AG04449 (cell line): ENCODE measurements around the gene CPVL.
"Not testable (repeated sequence)": the region's sequence is repeated elsewhere in the genome, so short reads cannot be mapped to it uniquely, and the experiment has no call there.

Experiments used
- CTCF ChIA-PET: fragments of 350-600 bp; formaldehyde crosslinking; extraction: SDS; loops from one replicate; lab custom pipeline; 2021; ENCODE audit warnings: antibody characterized with exemption; lab: Yijun Ruan, JAX
- POLR2A ChIA-PET: fragments of 400-600, 350-600 bp; formaldehyde crosslinking; extraction: SDS; loops from one replicate; lab custom pipeline; 2020; ENCODE audit warnings: antibody characterized with exemption, inconsistent platforms; lab: Yijun Ruan, JAX
- DNase-seq: peaks from one replicate; pipeline ENCODE4 v3.0.0-alpha.2; 2010; ENCODE audit warnings: low read depth, low spot score
- H3K4me3 ChIP-seq: 2 replicates; pipeline ENCODE4 v1.5.1; 2011; ENCODE audit warnings: low read depth, mild to moderate bottlenecking, control low read depth, low read length
- TF ChIP-seq, protein P1 (sequence below): IDR thresholded peaks from one replicate; pipeline ENCODE4 v1.5.1; 2011; ENCODE audit warnings: mild to moderate bottlenecking, moderate library complexity, low read length, control low read depth, inconsistent platforms; ENCODE audit not compliant: insufficient read depth; ENCODE audit errors: missing control alignments

Gene CPVL

GRCh38 chr7:29122081-29122480 is 24.3 kb downstream of the CPVL start:
- no peak for DNase-seq
- ChIA-PET CTCF (interaction anchor here (1.8 to 4.2 kb wide), 2 partner anchors 67 to 200 kb away, joined by 5 to 24 read pairs; no protein-coding TSS in a partner anchor), POLR2A (no interaction called here)
- H3K4me3 ChIP-seq = no peak overlapping the region
- TF ChIP-seq, protein P1, sequence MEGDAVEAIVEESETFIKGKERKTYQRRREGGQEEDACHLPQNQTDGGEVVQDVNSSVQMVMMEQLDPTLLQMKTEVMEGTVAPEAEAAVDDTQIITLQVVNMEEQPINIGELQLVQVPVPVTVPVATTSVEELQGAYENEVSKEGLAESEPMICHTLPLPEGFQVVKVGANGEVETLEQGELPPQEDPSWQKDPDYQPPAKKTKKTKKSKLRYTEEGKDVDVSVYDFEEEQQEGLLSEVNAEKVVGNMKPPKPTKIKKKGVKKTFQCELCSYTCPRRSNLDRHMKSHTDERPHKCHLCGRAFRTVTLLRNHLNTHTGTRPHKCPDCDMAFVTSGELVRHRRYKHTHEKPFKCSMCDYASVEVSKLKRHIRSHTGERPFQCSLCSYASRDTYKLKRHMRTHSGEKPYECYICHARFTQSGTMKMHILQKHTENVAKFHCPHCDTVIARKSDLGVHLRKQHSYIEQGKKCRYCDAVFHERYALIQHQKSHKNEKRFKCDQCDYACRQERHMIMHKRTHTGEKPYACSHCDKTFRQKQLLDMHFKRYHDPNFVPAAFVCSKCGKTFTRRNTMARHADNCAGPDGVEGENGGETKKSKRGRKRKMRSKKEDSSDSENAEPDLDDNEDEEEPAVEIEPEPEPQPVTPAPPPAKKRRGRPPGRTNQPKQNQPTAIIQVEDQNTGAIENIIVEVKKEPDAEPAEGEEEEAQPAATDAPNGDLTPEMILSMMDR = no peak

DNA sequence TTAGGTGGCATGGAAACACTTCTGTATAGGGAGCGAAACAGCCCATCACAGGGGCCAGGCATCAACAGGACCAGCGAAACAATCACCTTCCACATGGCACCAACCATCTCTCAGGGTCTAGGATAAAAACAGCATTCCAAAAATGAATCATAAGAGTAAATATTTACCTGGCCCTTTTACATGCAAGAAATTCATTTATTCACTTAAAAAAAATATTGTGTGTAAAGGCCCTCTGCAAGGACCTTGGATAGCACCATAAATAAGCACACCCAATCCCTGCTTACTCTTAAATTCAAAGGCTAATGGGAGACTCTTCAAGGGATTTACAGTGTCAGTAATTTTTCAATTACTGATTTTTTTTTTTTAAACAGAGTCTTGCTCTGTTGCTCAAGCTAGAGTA is 25.4 kb downstream of the CPVL start:
- no peak for DNase-seq
- TF ChIP-seq, protein P1 = no peak
- ChIA-PET POLR2A (no interaction called here), CTCF (interaction anchor here (1.4 to 5.6 kb wide), 3 partner anchors 13 to 288 kb away, joined by 4 to 57 read pairs (median 24); no protein-coding TSS in a partner anchor)
- H3K4me3 ChIP-seq = no peak overlapping the region

GRCh38 chr7:29119538-29119937 is 26.8 kb downstream of the CPVL start:
- POLR2A ChIA-PET = no interaction called here

DNA sequence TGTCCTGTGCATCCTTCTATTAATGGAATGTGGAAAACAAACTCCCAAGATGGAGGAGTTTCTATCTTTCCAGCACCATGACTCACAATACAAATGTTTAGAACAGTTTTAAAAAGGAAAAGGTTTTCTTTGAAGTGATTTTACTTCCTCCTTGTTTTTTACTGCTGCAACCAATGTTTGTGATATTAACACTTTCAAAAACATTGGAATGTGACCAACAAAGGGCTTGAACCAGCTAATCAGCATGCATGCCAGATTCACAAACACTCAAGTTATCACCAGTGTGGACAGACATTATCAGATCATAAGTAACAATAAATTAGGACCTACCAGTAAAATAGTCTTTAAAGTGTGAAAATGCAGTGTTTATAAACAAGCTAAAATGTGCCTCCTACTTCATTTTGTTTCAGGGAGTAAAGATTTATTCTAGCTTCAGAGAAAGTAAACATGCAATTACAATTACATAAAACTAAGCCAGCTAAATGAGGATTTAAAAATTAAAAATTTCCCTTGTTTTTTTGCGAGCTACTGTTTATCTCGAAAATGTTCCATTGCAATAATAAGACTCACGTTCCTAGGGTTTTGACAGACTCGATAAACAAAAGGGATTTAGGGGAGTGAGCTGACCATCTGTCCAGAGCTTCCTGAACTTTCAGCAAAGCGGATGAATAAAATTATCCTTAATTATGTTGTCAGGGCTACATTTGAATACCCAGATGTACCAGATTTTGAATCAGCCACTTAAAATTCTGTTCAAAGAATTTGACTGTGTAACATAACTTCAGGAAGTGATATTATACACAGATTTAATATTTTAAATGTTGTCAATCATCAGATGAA is 29.8 kb downstream of the CPVL start:
- ChIA-PET POLR2A (no interaction called here), CTCF (interaction anchor here (1.2 to 31.8 kb wide), 6 partner anchors 9 to 290 kb away, joined by 3 to 1392 read pairs (median 4); no protein-coding TSS in a partner anchor)
- no peak overlapping the region for H3K4me3 ChIP-seq
- TF ChIP-seq, protein P1 = no peak
- DNase-seq = no peak

More at GRCh38 chr7:29119538-29119937, 26.8 kb downstream of the CPVL start:
- DNase-seq = no peak
- TF ChIP-seq, protein P1 = no peak
- no peak overlapping the region for H3K4me3 ChIP-seq
- CTCF ChIA-PET = interaction anchor here (0.7 to 31.8 kb wide), 5 partner anchors 12 to 289 kb away, joined by 3 to 1392 read pairs (median 4); no protein-coding TSS in a partner anchor

DNA sequence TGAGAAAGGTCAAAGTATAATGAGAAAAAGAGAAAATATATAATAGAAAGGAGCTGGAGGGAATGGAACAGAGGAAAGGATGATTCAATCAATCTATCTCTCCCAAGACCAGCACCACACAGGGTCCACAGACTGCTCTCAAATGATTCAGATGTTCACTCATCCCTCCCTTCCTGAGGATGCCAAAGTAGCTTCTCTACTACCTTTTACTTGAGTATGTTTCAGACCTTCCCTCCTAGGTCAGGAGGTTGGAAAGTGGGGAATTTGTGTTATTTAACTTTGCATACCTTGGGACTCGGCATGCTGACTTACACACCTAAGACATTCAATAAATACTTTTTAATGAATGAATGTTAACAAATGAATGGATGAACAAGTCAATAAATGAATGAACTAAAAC is 30.6 kb downstream of the CPVL start:
- no peak overlapping the region for H3K4me3 ChIP-seq
- DNase-seq = no peak
- TF ChIP-seq, protein P1 = no peak
- ChIA-PET CTCF (interaction anchor here (1.3 to 31.8 kb wide), 3 partner anchors 8 to 196 kb away, joined by 3 to 1392 read pairs (median 57); no protein-coding TSS in a partner anchor), POLR2A (no interaction called here)

GRCh38 chr7:29115130-29115687 is 31.1 kb downstream of the CPVL start:
- ChIA-PET POLR2A (no interaction called here), CTCF (interaction anchor here (1.0 to 31.8 kb wide), 4 partner anchors 8 to 294 kb away, joined by 6 to 1392 read pairs (median 36); no protein-coding TSS in a partner anchor)
- TF ChIP-seq, protein P1 = no peak
- H3K4me3 ChIP-seq = no peak overlapping the region
- DNase-seq = no peak

GRCh38 chr7:29114266-29114665 is 32.1 kb downstream of the CPVL start:
- H3K4me3 ChIP-seq, DNase-seq, POLR2A ChIA-PET: not testable (repeated sequence)
- CTCF ChIA-PET = interaction anchor here (1.0 to 31.8 kb wide), 5 partner anchors 8 to 295 kb away, joined by 3 to 1392 read pairs (median 6); no protein-coding TSS in a partner anchor
